Heart left ventricle (tissue), 13 donors: ENCODE results near the gene GPATCH1.

ENCODE experiments used
- CTCF ChIP-seq, 12 donors: fragments of 200-600 bp; sonication (generic) in 4 of 12; IDR thresholded peaks; one replicate each; pipeline versions ENCODE4 v1.5.0 to v1.8.0; 2018 to 2022; ENCODE audit warnings: antibody characterized with exemption in 12 of 12, mild to moderate bottlenecking in 5 of 12
- POLR2A ChIP-seq, 2 donors: fragments of 450-650 bp; IDR thresholded peaks; one replicate each; pipeline ENCODE4 v1.6.1; 2017; ENCODE audit warnings: antibody characterized with exemption in 2 of 2, mild to moderate bottlenecking in 2 of 2, moderate library complexity in 2 of 2
- donor health status: ischemic (EF 13 %, LVEDD 7.1; RV severe dilation, severe dysfunction).
- donor health status: DM: no; HTN: yes; CAD: no.
- donor health status: DM: no; HTN: no; CAD: no.
- donor health status: ischemic (EF 25% LVEDD 6.9; RV normal size, moderate dysfunction).
- donor health status: ischemic (EF 25% LVEDD 5.7; RV mildly dilated, moderate dysfunction).
- donor health status: ischemic (EF 35%, LVEDD 5.7; RV mildly dilated, moderate dysfunction).
- donor health status: nonischemic (EF 11% LVEDD 7.7; RV severe dilation, severe dysfunction).
- donor health status: DM: yes; HTN: yes; CAD: no.
- donor health status: PGD.
- donor health status: ischemic (EF 29% LVEDD 5.4; RV normal size, mild dysfunction).
- donor health status: nonischemic (EF 23%, LVEDD 6.1; RV moderate dilation, normal function).

GRCh38 chr19:33080761-33081681, at the start of gene GPATCH1:
- TF ChIP-seq CTCF (IDR thresholded peaks at IDR 0.05) (peak in 1 of 12 donors; percentile 11), POLR2A (IDR thresholded peaks at IDR 0.05) (peak in 1 of 2 donors; percentile 42)
